CD4-positive, alpha-beta T cell treated with Interleukin-10 for 1 hour (primary cell): ENCODE data around the gene LRRTM4.
"Not testable (repeated sequence)": the region's sequence is repeated elsewhere in the genome, so short reads cannot be mapped to it uniquely, and the experiment has no call there.

ENCODE experiments used
- DNase-seq: peaks from one replicate; pipeline ENCODE4 v3.0.0-alpha.2; 2020

The LRRTM4 gene

GRCh38 chr2:76829374-76830234 lies 692.6 kb downstream of the LRRTM4 start:
- DNase-seq = no peak

GRCh38 chr2:76826691-76827090 lies 695.5 kb downstream of the LRRTM4 start:
- DNase-seq = no peak

- no peak for DNase-seq
These were observed 696.8 kb downstream of the LRRTM4 start for GRCh38 chr2:76825140-76825970.

GRCh38 chr2:76821731-76822130 lies 700.4 kb downstream of the LRRTM4 start:
- DNase-seq = no peak

- DNase-seq = no peak
These were observed 709.1 kb downstream of the LRRTM4 start for GRCh38 chr2:76813084-76813483.

GRCh38 chr2:76812156-76812555 lies 710.0 kb downstream of the LRRTM4 start:
- DNase-seq = no peak

- no peak for DNase-seq
These were observed 713.0 kb downstream of the LRRTM4 start for GRCh38 chr2:76809136-76809535.

GRCh38 chr2:76808732-76809131 lies 713.4 kb downstream of the LRRTM4 start:
- DNase-seq = no peak

- no peak for DNase-seq
These were observed 728.4 kb downstream of the LRRTM4 start for GRCh38 chr2:76793647-76794334.

GRCh38 chr2:76781313-76781712 lies 740.9 kb downstream of the LRRTM4 start:
- not testable (repeated sequence) for DNase-seq

GRCh38 chr2:76763276-76763675 lies 758.9 kb downstream of the LRRTM4 start:
- DNase-seq = no peak

- no peak for DNase-seq
These were observed 761.8 kb downstream of the LRRTM4 start for GRCh38 chr2:76760367-76760704.

- DNase-seq = no peak
These were observed 762.4 kb downstream of the LRRTM4 start for GRCh38 chr2:76759634-76760366.

- no peak for DNase-seq
These were observed 769.7 kb downstream of the LRRTM4 start for GRCh38 chr2:76752506-76752905.

- DNase-seq = no peak
These were observed 772.3 kb downstream of the LRRTM4 start for GRCh38 chr2:76749858-76750257.

- no peak for DNase-seq
These were observed 773.4 kb downstream of the LRRTM4 start for GRCh38 chr2:76748581-76749296.

- DNase-seq = no peak
These were observed 776.6 kb downstream of the LRRTM4 start for GRCh38 chr2:76745605-76746004.

GRCh38 chr2:76737607-76738006 lies 784.6 kb downstream of the LRRTM4 start:
- no peak for DNase-seq

GRCh38 chr2:76733736-76734135 lies 788.4 kb downstream of the LRRTM4 start:
- no peak for DNase-seq

GRCh38 chr2:76731157-76731556 lies 791.0 kb downstream of the LRRTM4 start:
- no peak for DNase-seq

- no peak for DNase-seq
These were observed 792.2 kb downstream of the LRRTM4 start for GRCh38 chr2:76730021-76730420.

GRCh38 chr2:76721226-76721625 lies 801.0 kb downstream of the LRRTM4 start:
- DNase-seq = no peak
